ENCODE results near the gene CLIC1. TPM values are rescaled to one million over a fixed set of nuclear protein-coding genes. Genes with fewer than 3 reads are reported as not detected.

The CLIC1 gene
- total RNA-seq, 4 donors from 2014 or later, result 253 to 375 (median 362) TPM

GRCh38 chr6:31752739-31753319, 16.5 kb upstream of the CLIC1 start:
- Histone ChIP-seq H3K27ac (no peak overlapping the region), H3K9me3 (no peaks in the 10 kb centered on the region), H3K4me3 (no peak overlapping the region), H3K36me3 (no peaks in the 10 kb centered on the region), H3K4me1 (no peaks in the 10 kb centered on the region), H3K27me3 (no peaks in the 10 kb centered on the region)
- intact Hi-C loops (cut with DNase I; ENCODE audit: low total_unique reads), result no loop called here
- DNase-seq, result no peak
- WGBS, 2 donors (ENCODE audit: low coverage in 1 of 2), result 73 to 74% methylated on average over 5 to 8 of the region's 8 CpGs
- TF ChIP-seq EP300 (IDR thresholded peaks at IDR 0.05; ENCODE audit: low read depth) (no peak), POLR2A (IDR thresholded peaks at IDR 0.05) (no peak), POLR2AphosphoS5 (IDR thresholded peaks at IDR 0.05) (no peak)
- TF ChIP-seq, protein P1, sequence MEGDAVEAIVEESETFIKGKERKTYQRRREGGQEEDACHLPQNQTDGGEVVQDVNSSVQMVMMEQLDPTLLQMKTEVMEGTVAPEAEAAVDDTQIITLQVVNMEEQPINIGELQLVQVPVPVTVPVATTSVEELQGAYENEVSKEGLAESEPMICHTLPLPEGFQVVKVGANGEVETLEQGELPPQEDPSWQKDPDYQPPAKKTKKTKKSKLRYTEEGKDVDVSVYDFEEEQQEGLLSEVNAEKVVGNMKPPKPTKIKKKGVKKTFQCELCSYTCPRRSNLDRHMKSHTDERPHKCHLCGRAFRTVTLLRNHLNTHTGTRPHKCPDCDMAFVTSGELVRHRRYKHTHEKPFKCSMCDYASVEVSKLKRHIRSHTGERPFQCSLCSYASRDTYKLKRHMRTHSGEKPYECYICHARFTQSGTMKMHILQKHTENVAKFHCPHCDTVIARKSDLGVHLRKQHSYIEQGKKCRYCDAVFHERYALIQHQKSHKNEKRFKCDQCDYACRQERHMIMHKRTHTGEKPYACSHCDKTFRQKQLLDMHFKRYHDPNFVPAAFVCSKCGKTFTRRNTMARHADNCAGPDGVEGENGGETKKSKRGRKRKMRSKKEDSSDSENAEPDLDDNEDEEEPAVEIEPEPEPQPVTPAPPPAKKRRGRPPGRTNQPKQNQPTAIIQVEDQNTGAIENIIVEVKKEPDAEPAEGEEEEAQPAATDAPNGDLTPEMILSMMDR (IDR thresholded peaks at IDR 0.05), result no peak
- in situ Hi-C loops (cut with MboI; ENCODE audit: low pct_ligation_motif_present in 1 of 4, low pct_unique_long_range_greater_than_20kb in 1 of 4, low sequenced_read_pairs in 3 of 4), result no loop called here

DNA sequence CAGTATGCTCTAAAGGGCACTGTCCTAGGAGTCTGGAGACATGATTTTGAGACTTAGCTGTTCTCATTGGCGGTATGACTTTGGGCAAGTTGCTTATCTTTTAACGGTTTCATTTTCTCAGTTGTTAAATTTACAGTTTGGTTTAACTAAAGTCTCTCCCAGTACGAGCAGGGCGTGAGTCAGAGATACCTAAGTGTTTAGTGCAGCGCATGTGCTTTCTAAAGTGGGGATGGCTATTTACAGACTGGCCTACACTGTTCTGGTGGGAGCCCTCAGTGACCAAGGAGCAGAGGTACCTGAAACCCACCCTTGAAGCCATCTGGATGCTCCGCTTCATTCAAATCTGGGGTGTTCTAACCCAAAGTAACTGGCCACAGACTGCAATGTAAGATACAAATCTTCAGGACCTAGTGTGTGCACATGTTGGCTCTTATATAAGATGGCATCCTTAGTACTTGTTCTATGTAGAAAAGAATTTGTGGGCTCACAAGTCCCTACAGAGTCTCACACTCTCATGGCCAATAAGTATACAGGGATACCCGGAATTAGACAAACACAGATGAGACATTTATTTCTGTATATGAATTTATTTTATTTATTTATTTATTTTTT, 14.2 kb upstream of the CLIC1 start:
- no peak overlapping the region for H3K27ac ChIP-seq
- H3K27me3 ChIP-seq, result no peaks in the 10 kb centered on the region
- no peak for TF ChIP-seq POLR2AphosphoS5 (IDR thresholded peaks at IDR 0.05)
- no peak for TF ChIP-seq POLR2A (IDR thresholded peaks at IDR 0.05)
- TF ChIP-seq, protein P1 (IDR thresholded peaks at IDR 0.05), result no peak
- TF ChIP-seq EP300 (IDR thresholded peaks at IDR 0.05; ENCODE audit: low read depth), result no peak
- H3K4me3 ChIP-seq, result no peak overlapping the region
- no peaks in the 10 kb centered on the region for H3K9me3 ChIP-seq
- no peaks in the 10 kb centered on the region for H3K36me3 ChIP-seq
- intact Hi-C loops (cut with DNase I; ENCODE audit: low total_unique reads), result loop anchor here (1.0 kb wide), 1 partner anchor 30 kb away; no protein-coding TSS in a partner anchor
- in situ Hi-C loops (cut with MboI; ENCODE audit: low pct_ligation_motif_present in 1 of 4, low pct_unique_long_range_greater_than_20kb in 1 of 4, low sequenced_read_pairs in 3 of 4), result no loop called here
- WGBS, 2 donors (ENCODE audit: low coverage in 1 of 2), result 70 to 82% methylated on average over 4 to 7 of the region's 7 CpGs
- H3K4me1 ChIP-seq, result peaks cover 0 to 5% (median 0%) of the 10 kb centered on the region in 4 donors
- DNase-seq, result no peak

DNA sequence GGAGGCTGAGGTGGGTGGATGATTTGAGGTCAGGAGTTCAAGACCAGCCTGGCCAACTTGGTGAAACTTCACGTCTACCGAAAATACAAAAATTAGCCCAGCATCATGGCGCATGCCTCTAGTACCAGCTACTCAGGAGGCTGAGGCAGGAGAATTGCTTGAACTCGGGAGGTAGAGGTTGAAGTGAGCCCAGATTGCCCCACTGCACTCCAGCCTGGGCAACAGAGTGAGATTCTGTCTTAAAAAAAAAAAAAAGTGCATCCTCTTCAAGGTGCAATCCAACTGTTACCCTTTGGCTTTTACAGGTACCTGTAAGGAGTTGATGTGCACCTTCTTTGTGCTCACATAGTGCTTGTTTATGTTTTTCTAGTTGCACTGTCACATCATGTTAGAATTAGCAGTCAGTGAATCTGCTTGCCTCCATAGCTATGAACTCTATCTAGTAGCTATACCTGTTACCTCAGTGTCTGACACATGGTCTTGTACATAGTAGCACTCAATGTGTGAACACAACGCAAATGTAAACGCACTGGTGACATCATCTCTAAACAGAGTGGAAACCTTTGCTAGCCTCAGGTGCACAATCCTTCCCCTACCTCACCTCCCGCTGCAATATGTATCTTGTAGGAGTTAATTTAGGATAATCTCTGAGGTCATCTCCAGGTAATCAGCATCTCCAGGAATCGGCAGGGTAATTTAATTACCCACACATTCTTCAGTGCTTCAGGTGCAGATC, 13.1 kb upstream of the CLIC1 start:
- Histone ChIP-seq H3K36me3 (no peaks in the 10 kb centered on the region), H3K9me3 (no peaks in the 10 kb centered on the region), H3K4me1 (peaks cover 0 to 5% (median 0%) of the 10 kb centered on the region in 4 donors), H3K4me3 (no peak overlapping the region), H3K27me3 (no peaks in the 10 kb centered on the region), H3K27ac (no peak overlapping the region)
- in situ Hi-C loops (cut with MboI; ENCODE audit: low pct_ligation_motif_present in 1 of 4, low pct_unique_long_range_greater_than_20kb in 1 of 4, low sequenced_read_pairs in 3 of 4) (no loop called here), intact Hi-C loops (cut with DNase I; ENCODE audit: low total_unique reads) (loop anchor here (1.0 kb wide), 1 partner anchor 29 kb away; no protein-coding TSS in a partner anchor)
- no peak for TF ChIP-seq POLR2A (IDR thresholded peaks at IDR 0.05)
- TF ChIP-seq, protein P1 (IDR thresholded peaks at IDR 0.05), result no peak
- TF ChIP-seq EP300 (IDR thresholded peaks at IDR 0.05; ENCODE audit: low read depth), result no peak
- no peak for TF ChIP-seq POLR2AphosphoS5 (IDR thresholded peaks at IDR 0.05)
- WGBS, 2 donors (ENCODE audit: low coverage in 1 of 2), result 80 to 88% methylated on average over 4 to 8 of the region's 8 CpGs
- DNase-seq, result no peak

DNA sequence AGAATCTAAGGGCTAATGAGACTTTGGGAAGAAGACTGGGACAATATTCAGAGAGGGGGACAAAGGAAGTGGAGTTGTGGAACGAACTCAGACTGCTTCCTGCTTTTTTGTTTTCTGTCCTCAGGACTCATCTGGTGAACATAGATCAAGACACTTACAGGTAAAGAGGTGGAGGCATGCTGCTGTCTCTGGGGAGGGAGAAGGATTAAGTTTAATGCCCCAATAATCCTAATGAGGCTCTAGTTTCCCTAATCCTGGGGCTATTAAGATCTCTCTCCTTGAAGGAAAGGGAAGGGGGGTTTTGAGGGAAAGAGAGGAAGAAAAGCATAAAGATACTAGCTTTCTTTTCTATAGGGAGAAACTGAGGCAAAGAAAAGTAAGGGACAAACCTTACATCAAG, 8.1 kb upstream of the CLIC1 start:
- in situ Hi-C loops (cut with MboI; ENCODE audit: low pct_ligation_motif_present in 1 of 4, low pct_unique_long_range_greater_than_20kb in 1 of 4, low sequenced_read_pairs in 3 of 4), result no loop called here
- WGBS, 2 donors (ENCODE audit: low coverage in 1 of 2), result 44 to 57% methylated on average over 1 of the region's 1 CpG
- Histone ChIP-seq H3K4me1 (peaks cover under 1 to 14% (median 12%) of the 10 kb centered on the region in 4 donors), H3K4me3 (no peak overlapping the region), H3K9me3 (no peaks in the 10 kb centered on the region), H3K36me3 (no peaks in the 10 kb centered on the region), H3K27me3 (no peaks in the 10 kb centered on the region), H3K27ac (no peak overlapping the region)
- DNase-seq, result no peak
- intact Hi-C loops (cut with DNase I; ENCODE audit: low total_unique reads), result no loop called here
- TF ChIP-seq POLR2AphosphoS5 (IDR thresholded peaks at IDR 0.05) (no peak), EP300 (IDR thresholded peaks at IDR 0.05; ENCODE audit: low read depth) (no peak), POLR2A (IDR thresholded peaks at IDR 0.05) (no peak)
- TF ChIP-seq, protein P1 (IDR thresholded peaks at IDR 0.05), result no peak

All from transverse colon (tissue), 4 donors.